HG02610 (cell line): ENCODE measurements around the gene CABP2.

Experiments used
- ATAC-seq: cut with Tn5 transposase; IDR thresholded peaks from one replicate; pipeline ENCODE4 v1.9.1; 2021; ENCODE audit warnings: mild to moderate bottlenecking, moderate library complexity; ENCODE audit not compliant: unreplicated experiment

The CABP2 gene

GRCh38 chr11:67508486-67509121 lies 14.6 kb downstream of the CABP2 start:
- ATAC-seq = peak; percentile 43

DNA sequence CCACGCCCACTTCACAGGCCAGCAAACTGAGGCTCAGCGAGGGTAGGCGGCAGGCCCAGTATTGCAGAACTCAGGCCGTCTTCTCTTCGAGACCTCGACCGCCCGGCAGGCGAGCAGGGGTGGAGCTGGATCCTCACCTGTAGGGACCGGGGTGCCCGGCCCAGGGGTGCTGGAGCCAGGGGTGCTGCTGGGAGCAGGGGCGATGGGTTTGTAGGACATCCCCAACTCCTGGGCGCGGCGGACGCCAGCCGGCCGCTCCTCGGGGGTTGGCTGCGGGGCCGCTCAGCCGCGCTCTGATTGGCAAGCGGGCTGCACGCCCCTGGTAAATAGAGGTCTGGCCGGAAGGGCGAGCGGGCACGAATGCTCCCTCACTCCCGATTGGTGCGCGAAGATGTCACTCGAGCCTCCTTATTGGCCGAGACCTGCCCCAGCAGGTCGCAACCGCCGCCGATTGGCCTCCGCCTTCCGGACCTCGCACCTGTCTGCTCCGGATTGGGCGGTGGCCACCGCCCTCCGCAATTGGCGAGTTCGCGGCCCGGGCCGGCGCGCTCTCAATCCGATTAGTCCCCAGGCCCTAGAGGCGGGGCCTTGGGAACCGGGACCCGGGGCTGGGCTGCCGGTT lies 15.3 kb downstream of the CABP2 start, which contains the start of gene CDK2AP2:
TSS of gene CDK2AP2 (minus strand) at position 299 of the 622 bp plus-strand sequence. CDS start at position 219, 80 bp downstream.
- ATAC-seq = peak; percentile 87

GRCh38 chr11:67507242-67507863 lies 15.9 kb downstream of the CABP2 start:
- ATAC-seq = no peak

GRCh38 chr11:67506426-67507051 lies 16.7 kb downstream of the CABP2 start:
- ATAC-seq = no peak

DNA sequence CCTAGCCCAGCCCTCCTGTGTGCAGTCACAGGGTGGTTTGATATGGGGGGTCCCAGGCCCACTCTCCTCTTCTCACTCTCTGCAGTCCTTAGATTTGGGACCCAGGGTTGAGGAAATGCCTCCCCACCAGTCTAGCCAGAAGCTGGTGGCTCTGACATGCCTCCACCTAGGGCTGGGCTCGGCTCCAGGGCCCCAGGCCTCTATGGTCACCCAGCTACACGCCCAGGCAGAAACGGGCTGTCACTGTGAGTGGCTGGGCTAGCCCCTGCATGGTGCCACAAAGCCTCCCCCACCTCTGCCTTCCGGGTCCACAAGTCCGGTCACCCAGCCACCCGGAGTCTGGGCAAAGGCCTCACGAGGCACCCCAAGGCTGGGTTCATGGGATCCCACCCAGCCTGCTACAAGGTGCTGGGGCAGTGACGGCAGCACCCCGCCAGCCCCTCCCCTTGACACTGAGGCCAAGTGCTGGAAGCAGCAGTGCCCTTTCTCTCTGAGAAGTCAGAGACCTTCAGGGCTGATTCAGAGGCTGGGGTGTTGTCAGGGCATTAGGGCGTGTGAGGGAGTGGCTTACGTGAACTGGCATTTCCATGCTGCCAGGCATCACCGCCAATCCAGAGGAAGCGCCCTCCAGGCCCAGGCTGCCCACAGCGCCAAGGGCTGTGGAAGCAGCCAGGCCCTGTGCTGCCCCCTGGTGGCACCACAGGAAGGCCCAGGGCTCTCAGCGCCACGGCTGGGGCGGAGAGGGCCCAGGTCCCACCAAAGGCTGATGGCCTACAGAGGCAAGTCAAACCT lies 17.4 kb downstream of the CABP2 start:
- no peak for ATAC-seq

GRCh38 chr11:67504950-67505581 lies 18.2 kb downstream of the CABP2 start, which contains the start of gene PITPNM1:
TSS of gene PITPNM1 (minus strand) at chr11:67505363. CDS start at chr11:67504180, 1,183 bp downstream.
- no peak for ATAC-seq

DNA sequence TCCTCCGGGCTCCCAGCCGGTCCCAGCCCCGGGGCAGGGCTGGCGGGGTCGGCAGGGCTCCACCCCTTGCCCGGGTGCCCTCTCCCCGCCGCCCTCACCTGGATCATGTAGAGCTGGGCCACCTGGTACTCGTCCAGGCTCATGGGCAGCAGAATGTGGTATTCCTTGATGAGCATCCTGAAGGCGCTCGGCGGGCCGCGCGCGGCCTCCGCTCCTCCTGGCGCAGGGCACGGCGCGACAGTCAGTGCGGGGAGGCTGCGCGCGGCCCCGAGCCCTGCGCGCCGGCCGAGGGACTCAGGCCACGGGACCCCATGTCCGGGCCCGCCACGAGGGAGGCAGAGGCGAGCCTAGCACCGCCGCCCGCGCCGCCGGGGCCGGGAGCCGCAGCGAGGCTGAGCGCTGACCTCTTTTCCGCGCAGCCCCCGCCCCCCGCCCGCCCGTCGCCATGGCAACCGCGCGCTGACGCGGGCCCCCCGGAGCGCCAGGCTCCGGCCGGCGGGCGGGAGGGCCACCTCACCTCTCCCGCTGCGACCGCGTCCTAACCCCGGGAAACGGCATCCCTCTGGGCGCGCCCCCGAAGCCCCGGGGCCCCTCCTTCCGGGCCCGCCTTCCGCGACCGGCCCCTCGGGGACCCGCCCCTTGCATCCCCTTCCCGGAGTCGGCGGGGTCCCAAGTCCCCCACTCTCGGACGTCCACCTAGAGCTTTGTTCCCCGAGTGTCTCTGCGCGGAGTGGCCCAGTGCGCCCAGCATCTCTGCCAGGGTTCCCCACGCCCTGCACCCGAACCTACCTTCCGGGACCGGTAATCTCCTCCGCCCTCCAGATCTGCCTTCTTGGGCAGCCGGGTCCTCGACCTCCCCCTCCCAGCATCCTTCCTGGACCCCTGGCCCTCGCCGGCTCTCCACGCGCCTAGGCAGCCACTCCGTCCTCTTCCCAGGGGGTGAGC lies 19.0 kb downstream of the CABP2 start:
- no peak for ATAC-seq

DNA sequence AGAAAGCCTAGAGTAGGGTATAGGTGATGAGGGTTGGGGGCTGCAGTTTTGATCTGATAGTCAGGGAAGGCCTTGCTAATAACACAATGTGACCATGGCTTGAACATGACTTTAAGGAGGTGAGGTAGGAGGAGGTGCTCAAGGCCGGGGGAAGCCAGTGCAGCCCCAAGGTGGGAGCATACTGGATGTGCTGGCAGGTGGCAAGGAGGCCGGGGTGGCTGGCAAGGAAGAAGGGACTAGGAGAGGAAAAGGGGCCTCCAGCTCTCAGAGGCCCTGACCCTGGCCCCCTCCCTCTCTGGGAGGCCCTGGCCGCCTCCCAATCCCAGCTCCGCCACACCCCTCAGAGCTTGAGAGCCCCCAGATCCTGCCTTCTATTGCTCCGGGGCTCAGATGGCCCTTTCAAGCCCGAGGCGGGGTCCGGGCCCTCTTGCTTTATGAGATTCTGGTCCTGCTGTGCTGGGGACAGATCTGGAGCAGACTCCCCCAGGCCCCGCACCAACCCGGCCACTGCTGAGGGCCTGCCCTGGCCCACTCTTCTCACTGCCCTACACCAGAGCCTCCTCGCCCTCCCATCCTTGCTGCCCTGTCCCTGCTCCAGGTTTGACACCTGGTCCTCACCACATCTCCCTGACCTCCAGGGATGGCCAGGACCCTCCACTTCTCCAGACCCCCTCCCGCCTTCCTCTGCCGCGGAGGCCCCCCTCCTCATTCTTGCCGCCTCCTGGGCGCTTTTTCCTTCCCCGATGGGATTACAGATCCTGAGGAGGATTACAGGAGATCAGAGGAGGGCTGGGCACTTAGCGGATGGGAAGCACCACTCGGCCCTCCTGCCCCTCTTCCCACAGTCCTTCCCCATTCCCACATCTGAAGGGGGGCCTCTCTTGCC lies 19.9 kb downstream of the CABP2 start:
- ATAC-seq = no peak

DNA sequence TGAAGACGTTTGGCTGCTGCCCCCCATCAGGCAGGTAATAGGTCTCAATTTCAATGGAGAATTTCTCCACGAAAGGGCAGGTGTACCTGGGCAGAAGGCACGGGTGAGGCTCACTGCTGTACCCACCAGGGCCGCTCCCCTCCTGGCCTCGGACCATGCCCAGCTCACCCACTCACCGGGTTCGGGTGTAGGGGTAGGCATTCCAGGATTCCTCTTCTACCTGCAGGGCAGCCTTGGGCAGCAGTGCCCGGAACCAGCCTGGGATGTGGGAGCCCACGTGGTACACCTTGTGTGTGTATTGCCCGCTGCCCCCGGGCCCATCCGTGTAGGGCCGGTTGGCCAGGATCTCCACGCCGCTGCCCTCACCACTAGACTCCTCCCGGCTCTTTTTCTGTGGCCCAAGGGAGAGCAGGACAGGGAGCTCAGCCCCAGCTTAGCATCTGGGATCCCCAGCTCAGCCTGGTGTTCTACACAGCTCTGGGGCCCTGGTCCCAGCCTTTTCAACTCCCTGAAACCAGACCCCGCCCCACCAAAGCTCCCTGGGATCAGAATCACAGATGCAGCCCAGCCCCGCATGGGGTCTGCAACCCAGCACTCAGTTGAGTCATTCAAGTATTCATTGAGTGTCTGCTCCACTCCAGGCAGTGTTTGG lies 20.8 kb downstream of the CABP2 start:
- ATAC-seq = no peak

DNA sequence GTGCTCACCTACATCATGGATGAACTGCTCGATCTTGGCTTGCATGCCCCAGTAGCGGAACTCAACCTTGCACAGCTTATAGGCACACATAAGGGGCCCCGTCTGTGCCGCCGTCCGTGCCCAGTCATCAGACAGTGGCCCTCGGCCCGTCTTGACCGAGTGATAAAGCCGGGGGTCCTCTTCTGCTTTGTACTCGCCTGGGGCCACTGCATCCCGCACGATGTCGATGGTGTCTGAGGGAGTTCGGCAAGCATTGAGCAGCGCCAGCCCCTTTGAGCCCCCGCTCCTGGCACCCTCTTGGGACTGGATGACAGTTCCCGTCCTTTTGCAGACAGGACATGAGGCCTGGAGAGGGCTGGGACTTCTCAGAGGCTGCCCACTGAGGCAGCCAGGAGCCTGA lies 21.4 kb downstream of the CABP2 start:
- ATAC-seq = no peak

- no peak for ATAC-seq
Observed at GRCh38 chr11:67500831-67501715, 22.2 kb downstream of the CABP2 start.

- ATAC-seq = no peak
Observed at GRCh38 chr11:67500484-67500821, 22.8 kb downstream of the CABP2 start.

GRCh38 chr11:67499808-67500483 lies 23.3 kb downstream of the CABP2 start:
- ATAC-seq = no peak

GRCh38 chr11:67498544-67498972 lies 24.7 kb downstream of the CABP2 start:
- ATAC-seq = no peak

GRCh38 chr11:67497656-67498291 lies 25.5 kb downstream of the CABP2 start:
- ATAC-seq = no peak

DNA sequence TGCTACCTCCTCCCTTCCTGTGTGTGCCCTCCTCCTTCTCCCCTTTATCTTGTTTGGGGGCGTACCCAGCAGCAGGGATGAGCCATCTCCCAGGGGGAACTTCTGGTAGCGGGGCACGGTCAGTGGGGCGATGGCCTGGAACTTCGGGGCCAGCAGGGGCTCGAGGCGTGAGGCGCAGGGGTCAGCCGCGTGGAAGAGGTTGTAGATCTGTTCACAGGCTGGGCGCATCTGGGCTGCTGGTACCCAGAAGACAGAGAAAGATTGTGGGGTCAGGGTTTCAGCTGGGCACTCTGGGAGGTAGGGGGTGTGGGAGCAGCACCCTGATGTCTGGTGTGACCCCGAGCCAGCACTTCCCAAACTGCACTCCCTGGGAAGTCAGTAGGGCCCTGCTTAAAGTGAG lies 27.1 kb downstream of the CABP2 start:
- ATAC-seq = no peak
